ENCODE results near the gene LAGE3.

The LAGE3 gene

GRCh38 chrX:154476821-154477220 is 2.3 kb downstream of the LAGE3 start:
- Histone ChIP-seq H3K27me3 (ENCODE audit: insufficient read depth, poor library complexity, severe bottlenecking) (no peaks in the 10 kb centered on the region), H3K27ac (ENCODE audit: poor library complexity, severe bottlenecking) (no peak overlapping the region), H3K9me3 (ENCODE audit: severe bottlenecking) (no peaks in the 10 kb centered on the region), H3K36me3 (ENCODE audit: low read depth) (no peaks in the 10 kb centered on the region), H3K4me1 (ENCODE audit: insufficient read depth, poor library complexity, severe bottlenecking) (no peaks in the 10 kb centered on the region), H3K4me3 (ENCODE audit: severe bottlenecking) (no peak overlapping the region)
- no peak for DNase-seq (ENCODE audit: low spot score)
- TF ChIP-seq, protein P1, sequence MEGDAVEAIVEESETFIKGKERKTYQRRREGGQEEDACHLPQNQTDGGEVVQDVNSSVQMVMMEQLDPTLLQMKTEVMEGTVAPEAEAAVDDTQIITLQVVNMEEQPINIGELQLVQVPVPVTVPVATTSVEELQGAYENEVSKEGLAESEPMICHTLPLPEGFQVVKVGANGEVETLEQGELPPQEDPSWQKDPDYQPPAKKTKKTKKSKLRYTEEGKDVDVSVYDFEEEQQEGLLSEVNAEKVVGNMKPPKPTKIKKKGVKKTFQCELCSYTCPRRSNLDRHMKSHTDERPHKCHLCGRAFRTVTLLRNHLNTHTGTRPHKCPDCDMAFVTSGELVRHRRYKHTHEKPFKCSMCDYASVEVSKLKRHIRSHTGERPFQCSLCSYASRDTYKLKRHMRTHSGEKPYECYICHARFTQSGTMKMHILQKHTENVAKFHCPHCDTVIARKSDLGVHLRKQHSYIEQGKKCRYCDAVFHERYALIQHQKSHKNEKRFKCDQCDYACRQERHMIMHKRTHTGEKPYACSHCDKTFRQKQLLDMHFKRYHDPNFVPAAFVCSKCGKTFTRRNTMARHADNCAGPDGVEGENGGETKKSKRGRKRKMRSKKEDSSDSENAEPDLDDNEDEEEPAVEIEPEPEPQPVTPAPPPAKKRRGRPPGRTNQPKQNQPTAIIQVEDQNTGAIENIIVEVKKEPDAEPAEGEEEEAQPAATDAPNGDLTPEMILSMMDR (IDR thresholded peaks at IDR 0.05; ENCODE audit: poor library complexity, severe bottlenecking), result no peak
- ATAC-seq (ENCODE audit: low read depth), result no peak

GRCh38 chrX:154473683-154474082 is 5.4 kb downstream of the LAGE3 start:
- Histone ChIP-seq H3K9me3 (ENCODE audit: severe bottlenecking) (no peaks in the 10 kb centered on the region), H3K27me3 (ENCODE audit: insufficient read depth, poor library complexity, severe bottlenecking) (no peaks in the 10 kb centered on the region), H3K27ac (ENCODE audit: poor library complexity, severe bottlenecking) (no peak overlapping the region), H3K36me3 (ENCODE audit: low read depth) (no peaks in the 10 kb centered on the region), H3K4me1 (ENCODE audit: insufficient read depth, poor library complexity, severe bottlenecking) (no peaks in the 10 kb centered on the region), H3K4me3 (ENCODE audit: severe bottlenecking) (no peak overlapping the region)
- TF ChIP-seq, protein P1 (IDR thresholded peaks at IDR 0.05; ENCODE audit: poor library complexity, severe bottlenecking), result no peak
- ATAC-seq (ENCODE audit: low read depth) (no peak), DNase-seq (ENCODE audit: low spot score) (no peak)

DNA sequence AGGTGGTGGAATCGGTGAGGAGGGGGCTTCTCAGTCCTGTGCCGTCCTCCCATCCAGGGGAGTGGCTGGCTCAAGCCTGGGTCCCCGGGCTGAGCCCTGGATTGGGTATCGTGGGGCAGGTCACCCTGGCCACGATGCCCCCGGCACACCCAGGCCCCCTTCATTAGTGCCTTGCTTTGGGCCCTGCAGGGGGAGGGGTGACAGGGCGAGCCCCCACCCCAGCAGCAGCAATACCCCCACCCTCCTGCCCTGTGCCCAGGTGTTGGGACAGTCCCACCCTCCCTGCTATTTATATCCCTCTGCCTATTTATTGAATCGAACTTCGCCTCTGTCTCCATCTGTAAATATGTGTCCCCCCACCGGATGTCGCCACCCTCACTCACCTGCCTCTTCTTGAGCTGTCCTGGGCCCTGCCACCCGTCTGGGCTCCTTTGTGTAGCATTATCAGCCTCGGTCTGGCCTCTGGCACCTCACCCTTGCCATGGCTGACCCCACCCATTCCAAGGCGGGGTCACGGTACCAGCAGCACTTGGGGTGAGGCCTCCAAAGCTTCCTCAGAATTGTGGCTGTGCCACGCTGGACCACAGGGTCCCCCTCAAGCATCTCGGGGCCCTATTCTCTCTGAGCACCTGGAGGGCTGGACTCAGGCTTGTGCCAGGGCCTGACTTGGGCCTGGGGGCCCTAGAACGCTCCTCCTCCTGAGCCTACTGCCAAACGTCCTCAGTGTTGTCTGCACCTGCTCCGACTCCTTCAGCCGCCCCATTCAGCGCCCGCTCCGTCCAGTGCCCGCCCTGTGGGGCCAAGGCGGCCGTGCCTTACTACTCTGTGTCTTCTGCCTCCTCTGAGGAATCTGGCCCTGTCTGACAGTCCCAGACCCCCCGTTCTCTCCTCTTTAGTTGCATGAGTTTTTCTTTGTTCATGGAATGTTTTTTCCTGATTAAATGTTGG is 6.1 kb downstream of the LAGE3 start:
- TF ChIP-seq, protein P1 (IDR thresholded peaks at IDR 0.05; ENCODE audit: poor library complexity, severe bottlenecking), result no peak
- Histone ChIP-seq H3K27me3 (ENCODE audit: insufficient read depth, poor library complexity, severe bottlenecking) (no peaks in the 10 kb centered on the region), H3K36me3 (ENCODE audit: low read depth) (no peaks in the 10 kb centered on the region), H3K9me3 (ENCODE audit: severe bottlenecking) (no peaks in the 10 kb centered on the region), H3K4me1 (ENCODE audit: insufficient read depth, poor library complexity, severe bottlenecking) (no peaks in the 10 kb centered on the region), H3K4me3 (ENCODE audit: severe bottlenecking) (no peak overlapping the region), H3K27ac (ENCODE audit: poor library complexity, severe bottlenecking) (no peak overlapping the region)
- ATAC-seq (ENCODE audit: low read depth), result no peak; the same call in 2 of the 3 replicates
- no peak for DNase-seq (ENCODE audit: low spot score)

GRCh38 chrX:154471839-154472684 is 7.0 kb downstream of the LAGE3 start:
- DNase-seq (ENCODE audit: low spot score) (no peak), ATAC-seq (ENCODE audit: low read depth) (no peak)
- no peak overlapping the region for H3K4me3 ChIP-seq (ENCODE audit: severe bottlenecking)
- H3K9me3 ChIP-seq (ENCODE audit: severe bottlenecking), result no peaks in the 10 kb centered on the region
- no peak overlapping the region for H3K27ac ChIP-seq (ENCODE audit: poor library complexity, severe bottlenecking)
- TF ChIP-seq, protein P1 (IDR thresholded peaks at IDR 0.05; ENCODE audit: poor library complexity, severe bottlenecking), result no peak
- H3K4me1 ChIP-seq (ENCODE audit: insufficient read depth, poor library complexity, severe bottlenecking), result no peaks in the 10 kb centered on the region
- H3K27me3 ChIP-seq (ENCODE audit: insufficient read depth, poor library complexity, severe bottlenecking), result no peaks in the 10 kb centered on the region
- H3K36me3 ChIP-seq (ENCODE audit: low read depth), result no peaks in the 10 kb centered on the region
